ENCODE data around the gene MRGPRG.

DNA sequence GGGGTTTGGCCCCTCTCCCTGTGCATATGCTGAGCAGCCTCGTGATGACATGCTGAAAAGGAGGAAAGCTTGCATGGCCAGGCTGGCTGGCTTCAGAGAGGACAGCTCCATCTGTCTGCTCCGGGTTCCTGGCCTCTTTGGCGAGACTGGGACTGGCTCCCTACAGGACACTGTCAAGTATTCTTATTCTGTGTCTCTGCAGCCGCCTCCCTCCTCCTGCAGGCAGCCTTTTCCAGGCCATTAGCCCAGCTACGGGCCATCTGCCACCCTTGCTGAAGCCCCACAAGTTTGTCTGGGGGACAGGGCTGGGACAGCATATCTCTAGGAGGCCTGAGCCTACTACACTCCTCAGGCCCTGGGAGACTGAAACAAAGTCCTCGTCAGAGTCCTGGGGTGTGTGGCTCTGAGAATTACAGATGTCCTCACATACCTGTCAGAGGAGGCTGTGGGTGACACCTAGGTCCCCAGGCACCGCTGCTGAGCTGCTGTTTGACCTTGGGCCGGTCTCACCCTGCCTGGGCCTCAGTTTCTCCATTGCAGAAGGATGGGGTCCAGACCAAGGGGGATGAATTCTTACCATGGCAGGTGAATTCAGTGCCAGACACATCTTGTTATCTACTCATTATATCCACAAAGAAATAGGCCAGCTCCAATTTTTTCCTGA is 11.0 kb downstream of the MRGPRG start:
- TF ChIP-seq, protein P1, sequence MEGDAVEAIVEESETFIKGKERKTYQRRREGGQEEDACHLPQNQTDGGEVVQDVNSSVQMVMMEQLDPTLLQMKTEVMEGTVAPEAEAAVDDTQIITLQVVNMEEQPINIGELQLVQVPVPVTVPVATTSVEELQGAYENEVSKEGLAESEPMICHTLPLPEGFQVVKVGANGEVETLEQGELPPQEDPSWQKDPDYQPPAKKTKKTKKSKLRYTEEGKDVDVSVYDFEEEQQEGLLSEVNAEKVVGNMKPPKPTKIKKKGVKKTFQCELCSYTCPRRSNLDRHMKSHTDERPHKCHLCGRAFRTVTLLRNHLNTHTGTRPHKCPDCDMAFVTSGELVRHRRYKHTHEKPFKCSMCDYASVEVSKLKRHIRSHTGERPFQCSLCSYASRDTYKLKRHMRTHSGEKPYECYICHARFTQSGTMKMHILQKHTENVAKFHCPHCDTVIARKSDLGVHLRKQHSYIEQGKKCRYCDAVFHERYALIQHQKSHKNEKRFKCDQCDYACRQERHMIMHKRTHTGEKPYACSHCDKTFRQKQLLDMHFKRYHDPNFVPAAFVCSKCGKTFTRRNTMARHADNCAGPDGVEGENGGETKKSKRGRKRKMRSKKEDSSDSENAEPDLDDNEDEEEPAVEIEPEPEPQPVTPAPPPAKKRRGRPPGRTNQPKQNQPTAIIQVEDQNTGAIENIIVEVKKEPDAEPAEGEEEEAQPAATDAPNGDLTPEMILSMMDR (IDR thresholded peaks at IDR 0.05 in 8 of 11, conservative IDR thresholded peaks at IDR 0.05 in 3 of 11), result no peak
- TF ChIP-seq POLR2A (IDR thresholded peaks at IDR 0.05), result no peak
- TF ChIP-seq POLR2AphosphoS5 (IDR thresholded peaks at IDR 0.05), result no peak

All from spleen (tissue), 7 donors.